HT1080 (cell line): ENCODE results near the gene DPH2. TPM values are rescaled to one million over a fixed set of nuclear protein-coding genes. Genes with fewer than 3 reads are reported as not detected.

Experiments used
- DNase-seq: peaks from one replicate; pipeline ENCODE4 v3.0.0-alpha.2; 2015; ENCODE audit warnings: low read depth
- total RNA-seq: library from RNA; depleted of rRNA; stranded (reverse); fragments of >200 nt; shearing (Covaris generic); gene quantifications from 2 replicates; pipeline ENCODE4 v1.2.3, GENCODE V29; 2014

The DPH2 gene
- total RNA-seq, 1 experiment from 2014 or later = 91.4 TPM

DNA sequence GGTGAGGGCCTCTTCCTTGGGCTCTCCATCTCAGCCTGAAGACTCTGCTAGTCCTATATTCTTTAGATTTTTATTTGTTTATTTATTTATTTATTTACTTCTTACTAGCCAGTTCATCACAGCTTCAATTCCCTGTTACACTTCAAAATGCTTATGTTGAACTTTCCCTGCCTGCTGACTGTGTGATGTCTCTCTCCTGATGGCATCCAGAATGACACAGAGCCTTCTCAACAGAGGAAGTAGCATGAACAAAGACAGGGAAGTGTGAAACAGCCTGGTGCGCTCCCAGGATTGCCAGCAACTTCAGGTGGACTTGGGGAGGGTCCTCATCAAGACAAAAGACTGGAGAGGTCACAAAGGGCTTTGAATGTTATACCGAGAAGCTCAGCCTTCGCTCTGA is 27.4 kb upstream of the DPH2 start:
- no peak for DNase-seq

DNA sequence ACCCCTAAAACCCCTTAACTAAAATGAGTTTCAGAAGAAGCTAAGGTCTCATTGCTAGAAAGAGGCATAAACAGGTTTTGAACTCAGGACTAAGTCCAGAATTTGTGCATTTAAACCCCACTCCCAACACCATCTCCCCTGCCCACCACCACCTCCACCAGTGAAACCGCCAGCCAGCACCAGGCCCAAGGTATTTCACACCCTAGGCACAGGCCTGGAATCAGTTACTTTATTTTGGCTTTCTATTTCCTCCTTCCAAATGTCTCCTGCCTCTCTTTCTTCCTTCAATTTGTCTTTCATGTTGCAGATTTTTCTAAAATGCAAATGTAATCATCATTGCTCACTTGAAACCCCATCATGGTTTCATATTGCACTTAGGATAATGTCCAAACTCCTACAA is 24.9 kb upstream of the DPH2 start:
- DNase-seq = no peak

DNA sequence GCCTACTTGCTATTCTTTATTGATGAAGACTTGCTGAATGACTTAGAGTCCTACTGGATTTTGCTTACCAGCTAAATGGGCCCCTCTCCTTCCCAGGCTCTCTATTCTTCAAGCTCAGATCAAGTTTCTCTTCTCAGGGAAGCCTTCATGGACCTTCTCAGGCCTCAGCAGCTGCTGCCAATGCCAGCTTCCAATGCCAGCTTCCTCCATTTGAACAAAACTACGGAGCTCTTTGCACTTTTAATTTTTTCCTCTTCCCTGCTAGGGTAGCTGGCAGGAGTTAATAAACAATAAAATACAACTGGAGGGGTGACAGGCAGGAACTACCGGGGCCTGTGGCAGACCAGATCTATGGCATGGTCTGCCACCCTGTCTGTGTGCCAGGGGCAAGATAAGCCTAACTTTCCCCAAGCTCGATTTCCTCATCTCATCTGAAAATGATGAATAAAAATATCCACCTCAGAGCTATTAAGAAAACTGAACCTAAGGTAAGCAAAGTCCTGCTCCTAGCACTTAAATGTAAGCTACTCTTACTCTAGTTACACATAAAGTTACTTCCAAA is 24.1 kb upstream of the DPH2 start:
- no peak for DNase-seq

DNA sequence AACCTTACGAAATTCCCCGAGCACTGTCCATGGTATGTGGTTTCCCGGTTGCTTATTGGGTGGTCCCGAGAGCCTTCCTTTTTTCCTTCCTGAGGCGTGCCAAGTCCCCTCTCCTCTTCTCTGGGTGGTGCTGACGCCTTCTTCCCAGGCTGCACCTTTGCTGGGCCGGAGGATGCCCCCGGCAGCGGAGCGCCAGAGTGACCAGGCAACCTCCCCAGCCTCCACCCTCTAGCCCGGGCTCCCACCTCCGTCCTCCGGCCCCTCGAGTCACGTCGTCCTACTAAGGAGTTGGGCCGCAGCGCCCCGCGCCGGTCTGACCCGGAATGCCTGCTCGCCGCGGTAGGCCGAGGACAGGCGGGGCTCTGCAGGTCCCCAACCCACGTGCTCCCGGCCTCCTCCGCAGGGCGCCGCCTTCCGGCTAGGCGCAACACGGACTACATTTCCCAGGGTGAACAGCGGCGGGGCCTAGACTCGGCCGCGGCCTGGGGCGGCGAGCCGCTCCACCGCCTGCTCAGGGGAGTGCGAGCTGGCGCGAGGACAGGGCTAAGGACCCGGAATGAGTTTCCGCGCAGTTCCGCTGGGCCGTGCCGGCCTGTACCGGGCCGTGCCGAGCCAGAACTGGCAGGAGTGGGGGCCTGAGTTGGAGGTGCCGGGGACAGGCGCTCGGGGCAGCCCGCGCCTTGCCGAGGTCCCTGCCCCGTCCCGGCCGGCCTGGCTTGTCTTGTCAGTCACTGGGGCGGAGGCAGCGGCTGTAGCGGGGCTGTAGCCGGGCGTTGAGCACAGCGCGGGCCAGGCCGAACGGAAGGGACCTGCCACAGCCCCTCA is 23.4 kb upstream of the DPH2 start, which contains the start of gene IPO13:
IPO13 (plus strand) TSS at position 715 of the 825 bp plus-strand sequence. CDS start 651 bp downstream, outside the sequence.
- DNase-seq = peak; percentile 95

DNA sequence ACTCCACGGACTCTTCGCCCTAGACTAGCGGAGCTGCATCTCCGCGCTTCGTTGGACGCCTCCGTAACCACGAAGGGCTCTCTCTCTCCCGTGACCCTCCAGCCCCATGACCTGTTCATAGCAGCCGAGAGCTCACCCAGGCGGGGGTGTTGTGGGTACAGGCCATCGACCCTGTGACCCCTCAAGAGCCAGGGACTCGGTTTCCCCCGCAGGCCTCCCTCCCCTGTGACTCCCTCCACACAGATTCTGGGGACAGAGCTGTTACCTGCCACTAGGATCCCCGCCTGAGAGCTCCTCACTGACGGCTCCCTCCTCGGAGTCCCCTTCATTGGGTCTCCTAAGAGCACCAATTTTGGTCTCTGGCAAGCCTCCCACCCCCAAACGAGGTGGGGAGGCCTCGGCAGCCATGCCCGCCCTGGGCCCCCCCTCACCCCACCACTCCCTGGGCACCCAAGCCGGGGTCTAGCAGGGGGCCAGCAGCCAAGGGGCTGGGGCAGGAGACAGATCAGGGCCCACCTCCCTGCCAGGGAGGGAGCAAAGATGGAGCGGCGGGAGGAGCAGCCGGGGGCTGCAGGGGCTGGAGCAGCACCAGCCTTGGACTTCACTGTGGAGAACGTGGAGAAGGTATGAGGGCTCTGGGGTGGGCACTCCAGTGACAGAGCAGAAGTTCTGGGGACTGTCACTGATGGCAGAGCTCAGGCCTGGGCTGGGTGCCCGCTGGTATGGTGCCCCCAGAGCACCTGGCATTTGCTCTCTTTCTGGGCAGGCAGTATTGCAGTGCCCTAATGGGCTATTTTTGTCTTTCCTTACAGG is 22.5 kb upstream of the DPH2 start:
- no peak for DNase-seq

DNA sequence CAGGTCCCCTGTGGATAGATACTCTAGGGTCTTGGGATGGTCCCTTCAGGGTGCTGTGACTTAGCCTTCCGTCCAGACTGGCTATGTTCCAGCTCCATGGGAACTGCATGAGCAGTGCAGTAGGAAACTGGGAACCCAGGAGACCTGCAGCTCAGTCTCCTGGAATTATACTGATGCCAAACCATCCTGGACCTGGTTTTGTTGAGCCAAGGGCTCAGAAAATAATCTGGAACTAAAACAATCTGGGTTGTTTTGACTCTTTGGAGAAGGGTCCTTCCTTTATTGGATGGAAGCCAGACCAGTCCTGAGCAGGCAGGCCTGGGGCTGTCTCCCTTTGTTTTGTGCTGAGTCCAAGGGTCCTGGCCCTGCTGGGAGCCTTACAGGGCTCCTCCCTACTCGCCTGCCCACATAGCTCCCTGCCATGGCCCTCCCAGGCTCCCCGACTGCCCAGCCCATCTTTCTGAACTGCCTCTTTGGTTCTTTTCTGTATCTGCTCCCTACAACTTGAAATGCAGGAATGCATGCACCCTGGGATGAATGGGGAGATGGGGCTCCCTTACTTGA is 21.9 kb upstream of the DPH2 start:
- no peak for DNase-seq

DNA sequence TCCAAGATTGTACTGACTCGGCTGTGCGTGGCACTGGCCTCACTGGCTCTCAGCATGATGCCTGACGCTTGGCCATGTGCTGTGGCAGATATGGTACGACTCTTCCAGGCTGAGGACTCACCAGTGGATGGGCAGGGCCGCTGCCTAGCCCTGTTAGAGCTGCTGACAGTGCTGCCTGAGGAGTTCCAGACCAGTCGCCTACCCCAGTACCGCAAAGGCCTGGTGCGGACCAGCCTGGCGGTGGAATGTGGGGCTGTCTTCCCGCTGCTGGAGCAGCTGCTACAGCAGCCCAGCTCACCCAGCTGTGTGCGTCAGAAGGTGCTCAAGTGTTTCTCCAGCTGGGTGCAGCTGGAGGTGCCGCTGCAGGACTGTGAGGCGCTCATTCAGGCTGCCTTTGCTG is 20.1 kb upstream of the DPH2 start:
- no peak for DNase-seq

DNA sequence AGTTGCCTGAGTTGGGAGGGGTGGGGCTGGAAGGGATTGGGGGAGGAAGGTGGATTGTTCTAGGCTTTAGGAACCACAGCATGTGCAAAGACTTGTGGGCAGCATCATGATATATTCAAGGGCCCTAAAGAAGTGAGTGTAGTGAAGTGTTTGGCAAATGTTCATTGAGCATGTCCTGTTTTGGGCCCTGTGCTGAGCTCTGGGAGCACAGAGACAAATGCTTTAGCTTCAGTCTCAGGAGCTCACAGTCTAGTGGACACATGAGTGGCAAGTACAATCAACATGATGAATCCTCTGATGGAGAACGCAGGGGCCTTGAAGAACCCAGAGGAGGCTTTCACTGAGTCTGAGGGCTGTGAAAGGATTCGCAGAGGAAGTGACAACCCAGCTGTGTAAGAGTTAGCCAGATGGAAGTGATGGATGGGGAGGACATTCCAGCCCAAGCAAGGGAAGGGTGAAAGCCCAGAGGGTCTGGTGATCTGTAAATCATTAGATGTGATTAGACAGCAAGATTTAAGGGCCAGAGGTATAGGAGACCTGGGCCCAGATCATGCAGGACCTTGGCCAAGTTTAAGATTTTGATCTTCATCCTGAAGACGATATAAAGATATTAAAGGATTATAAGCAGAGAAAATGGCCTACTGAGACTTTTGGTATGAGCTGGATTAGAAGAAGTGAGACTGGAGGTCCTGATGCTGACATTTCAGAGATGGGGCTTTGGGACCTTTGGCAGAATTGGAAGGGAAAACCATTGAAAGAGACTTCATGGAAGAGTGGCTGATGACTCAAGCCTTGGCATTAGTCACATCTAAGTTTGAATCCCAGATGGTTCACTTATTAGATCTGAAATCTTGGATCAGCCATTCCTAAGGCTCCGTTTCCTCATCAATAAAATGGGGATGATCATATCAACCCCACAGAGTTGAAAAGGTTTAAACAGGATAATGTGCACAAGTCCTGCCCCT is 18.5 kb upstream of the DPH2 start:
- no peak for DNase-seq

DNA sequence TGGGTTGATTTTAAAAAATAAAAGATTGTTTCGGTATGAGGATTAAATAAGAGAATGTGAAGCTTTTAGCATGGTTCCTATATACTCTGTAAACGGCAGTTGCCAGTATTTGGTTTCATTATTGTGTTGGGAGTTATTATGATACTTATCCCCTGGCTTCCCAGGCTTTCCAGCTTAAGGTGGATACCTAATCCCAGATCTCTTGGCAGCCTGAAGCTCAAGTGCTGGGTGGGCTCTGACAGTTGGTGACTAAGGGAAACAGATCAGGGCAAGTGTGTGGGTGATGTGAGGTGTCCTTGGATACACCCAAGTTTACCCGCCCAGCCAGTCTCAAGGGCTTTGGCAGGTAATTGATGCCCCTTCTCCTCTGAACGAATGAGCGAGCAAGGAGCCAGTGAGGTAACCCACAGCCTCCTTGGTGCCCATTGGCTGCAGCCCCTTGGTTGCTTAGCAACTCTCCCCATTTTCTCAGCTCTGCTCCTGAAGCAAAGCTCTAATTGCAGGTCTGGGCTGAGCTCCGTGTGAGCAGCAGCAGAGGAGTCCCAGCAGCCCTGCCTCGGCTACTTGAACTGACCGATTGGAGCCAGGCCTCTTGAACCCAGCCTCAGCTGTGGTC is 17.0 kb upstream of the DPH2 start:
- no peak for DNase-seq

DNA sequence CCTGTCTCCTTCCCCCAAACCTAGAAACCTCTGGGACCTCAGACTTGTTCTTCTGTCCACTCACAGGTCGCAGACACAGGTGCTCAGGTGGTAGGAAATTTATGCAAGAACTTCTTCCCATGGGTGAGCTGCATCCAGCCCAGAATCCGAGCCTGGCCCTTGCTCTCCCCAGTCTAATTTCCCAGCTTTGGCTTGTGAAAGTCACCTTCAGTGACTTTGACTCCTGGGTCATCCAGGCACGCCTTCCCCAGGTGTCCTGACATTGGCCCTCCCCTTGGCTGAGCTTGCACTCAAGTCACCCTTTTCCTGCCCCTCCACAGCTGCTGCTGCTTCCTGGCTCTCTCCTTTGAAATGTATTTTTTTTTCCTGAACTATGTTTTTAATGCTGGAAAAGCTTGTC is 16.4 kb upstream of the DPH2 start:
- no peak for DNase-seq

DNA sequence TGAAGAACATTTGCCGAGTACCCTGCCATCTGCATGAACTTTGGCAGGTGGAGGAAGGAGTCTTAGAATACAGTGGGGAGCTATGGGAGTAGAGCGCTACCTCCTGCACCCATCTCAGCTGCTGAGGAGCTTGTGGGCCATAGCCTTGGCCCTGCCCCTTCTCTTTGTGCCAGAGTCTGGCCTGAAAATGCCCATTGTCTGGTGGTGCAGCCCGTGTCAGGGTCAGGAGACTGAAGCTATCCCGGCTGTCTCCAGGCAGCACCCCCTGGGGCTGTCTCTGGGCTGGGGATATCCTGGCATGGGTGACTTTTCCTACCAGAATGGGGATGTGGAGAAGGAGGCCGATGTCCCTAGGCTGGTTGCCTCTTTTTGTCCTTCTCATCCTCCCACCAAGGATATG is 15.8 kb upstream of the DPH2 start:
- no peak for DNase-seq

DNA sequence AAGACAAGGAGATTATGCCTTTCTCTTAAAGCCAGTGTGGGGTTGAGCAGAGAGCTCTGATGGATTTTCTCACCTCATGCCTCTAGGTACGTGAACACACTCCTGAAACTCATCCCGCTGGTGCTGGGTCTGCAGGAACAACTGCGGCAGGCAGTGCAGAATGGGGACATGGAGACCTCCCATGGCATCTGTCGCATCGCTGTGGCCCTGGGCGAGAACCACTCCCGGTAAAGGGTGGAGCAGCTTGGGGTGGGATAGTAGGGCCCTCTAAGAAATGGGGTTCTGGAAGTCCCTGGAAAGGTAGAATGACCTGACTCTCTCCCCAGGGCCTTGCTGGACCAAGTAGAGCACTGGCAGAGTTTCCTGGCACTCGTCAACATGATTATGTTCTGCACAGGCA is 13.6 kb upstream of the DPH2 start:
- no peak for DNase-seq

DNA sequence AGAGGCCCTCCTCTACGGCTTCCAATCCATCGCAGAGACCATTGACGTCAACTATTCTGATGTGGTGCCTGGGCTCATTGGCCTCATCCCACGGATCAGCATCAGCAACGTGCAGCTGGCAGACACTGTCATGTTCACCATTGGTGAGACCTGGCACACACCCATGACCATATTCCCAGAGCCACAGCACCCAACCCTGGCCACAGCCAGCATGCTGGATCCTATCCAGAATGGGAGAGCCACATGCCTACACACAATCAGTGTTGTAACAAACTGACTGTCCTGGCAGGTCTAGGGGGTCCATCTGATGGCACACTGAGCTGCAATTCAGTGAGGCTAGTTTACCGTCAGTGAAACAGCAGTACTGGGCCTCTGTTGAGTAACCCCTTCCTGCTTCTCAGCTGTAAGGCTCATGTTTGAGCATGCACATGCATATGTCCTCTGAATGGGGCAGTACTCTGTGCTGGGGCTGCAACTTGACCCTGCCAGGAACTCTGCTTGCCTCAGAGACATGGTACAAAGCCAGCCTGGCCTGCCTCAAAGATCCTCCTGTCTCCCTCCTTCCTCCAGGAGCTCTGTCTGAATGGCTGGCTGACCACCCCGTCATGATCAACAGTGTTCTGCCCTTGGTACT is 12.3 kb upstream of the DPH2 start:
- no peak for DNase-seq

DNA sequence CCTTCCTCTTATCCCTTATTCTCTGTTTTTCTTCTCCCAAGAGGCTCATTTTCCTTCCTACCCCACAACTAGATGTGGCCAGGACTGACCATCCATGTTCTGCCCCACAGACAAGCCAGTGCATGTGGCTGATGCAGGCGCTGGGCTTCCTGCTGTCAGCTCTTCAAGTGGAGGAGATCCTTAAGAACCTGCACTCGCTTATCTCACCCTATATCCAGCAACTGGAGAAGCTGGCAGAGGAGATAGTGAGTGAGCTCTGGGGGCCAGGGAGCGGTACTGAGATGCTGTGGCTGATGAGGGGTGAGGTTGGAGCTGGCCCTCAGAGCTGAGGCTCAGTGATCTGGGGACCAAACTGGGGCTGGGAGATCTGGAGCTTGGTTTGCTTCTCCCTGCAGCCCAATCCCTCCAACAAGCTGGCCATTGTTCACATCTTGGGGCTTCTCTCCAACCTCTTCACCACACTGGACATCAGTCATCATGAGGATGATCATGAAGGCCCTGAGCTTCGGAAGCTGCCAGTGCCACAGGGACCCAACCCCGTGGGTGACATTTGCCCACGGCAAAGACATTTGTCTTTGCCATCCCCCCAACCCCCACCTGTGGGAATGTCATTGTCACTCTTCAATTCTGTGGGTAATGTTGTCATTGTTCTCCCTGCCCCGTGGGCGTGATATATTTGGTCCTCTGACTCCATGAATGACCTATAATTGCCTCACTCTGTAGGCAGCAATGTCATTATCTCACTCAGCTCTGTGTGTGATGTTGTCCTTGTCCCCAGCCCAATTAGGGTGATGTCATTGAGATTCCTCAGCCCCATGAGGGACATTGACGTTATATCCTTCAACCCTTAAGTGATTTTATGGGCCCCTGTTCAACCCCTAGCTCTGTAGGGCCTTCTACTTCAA is 11.2 kb upstream of the DPH2 start:
- no peak for DNase-seq

DNA sequence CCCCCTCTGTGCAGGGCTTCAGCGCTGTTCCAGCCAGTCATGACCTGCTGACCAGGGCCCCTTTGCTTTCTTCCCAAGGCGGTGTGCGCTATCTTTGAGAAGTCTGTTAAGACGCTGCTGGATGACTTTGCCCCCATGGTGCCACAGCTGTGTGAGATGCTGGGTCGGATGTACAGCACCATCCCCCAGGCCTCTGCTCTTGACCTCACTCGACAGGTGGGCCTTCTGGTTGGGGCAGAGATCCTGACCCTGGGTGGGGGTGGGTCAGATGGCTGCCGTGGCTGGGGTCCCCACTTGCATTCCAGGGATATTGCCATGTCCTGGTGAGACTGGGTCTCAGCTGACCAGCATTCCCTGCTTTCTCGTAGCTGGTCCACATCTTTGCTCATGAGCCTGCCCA is 9.0 kb upstream of the DPH2 start:
- no peak for DNase-seq

DNA sequence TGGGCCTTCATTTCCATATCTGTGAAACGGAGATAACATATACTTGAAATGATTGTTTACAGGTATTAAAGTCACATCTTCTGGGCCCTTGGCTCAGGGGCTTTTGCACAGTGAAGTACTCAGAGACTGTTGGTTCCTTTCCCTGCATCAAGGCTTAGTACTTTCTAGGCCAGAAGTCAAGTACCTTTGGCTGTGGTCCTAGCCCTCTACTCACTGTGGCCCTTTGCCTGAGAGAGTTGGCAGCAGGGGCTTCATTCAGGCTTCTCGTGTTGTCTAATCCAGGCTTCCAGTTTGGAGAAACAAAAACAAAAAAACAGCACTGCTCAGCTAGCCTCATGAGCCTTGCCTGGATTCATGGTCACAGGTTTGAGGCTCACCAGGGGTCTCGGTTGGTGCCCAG is 8.1 kb upstream of the DPH2 start:
- DNase-seq = no peak

DNA sequence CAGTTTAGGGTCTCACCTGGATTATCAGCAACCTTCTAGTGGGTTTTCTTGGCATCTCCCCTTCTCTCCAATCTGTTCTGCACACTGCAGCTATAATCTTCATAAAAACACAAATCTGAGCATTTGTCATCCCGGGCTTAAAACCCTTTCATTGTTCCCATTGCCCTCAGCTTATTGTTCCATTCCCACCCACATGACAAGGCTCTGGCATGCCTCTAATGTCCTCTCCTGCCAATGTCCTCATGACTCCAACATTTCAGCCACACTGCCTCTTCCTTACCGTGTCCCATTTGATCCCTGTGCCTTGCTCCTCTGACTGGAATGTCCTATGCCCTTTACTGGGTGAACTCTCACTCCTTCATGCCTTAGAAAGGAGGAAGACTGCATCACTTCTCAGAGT is 7.5 kb upstream of the DPH2 start:
- no peak for DNase-seq

DNA sequence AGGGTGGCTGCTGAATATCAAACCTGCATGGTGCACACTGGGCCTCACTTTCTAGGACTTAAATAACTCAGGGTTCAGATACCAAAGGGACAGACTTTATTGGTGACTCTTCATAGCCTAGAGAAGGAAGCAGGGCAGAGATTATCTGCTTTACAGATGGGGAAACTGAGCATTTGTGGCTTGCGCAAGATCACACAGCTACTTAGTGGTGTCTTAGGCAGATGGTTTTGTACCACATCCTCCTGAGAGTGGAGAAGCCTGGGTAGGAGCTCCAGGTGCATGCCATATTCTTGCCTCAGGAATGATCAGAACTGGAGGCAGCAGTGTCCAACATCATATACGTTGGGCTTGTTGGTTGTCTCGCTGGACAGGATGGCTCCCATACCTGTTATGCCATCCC is 6.8 kb upstream of the DPH2 start:
- no peak for DNase-seq

DNA sequence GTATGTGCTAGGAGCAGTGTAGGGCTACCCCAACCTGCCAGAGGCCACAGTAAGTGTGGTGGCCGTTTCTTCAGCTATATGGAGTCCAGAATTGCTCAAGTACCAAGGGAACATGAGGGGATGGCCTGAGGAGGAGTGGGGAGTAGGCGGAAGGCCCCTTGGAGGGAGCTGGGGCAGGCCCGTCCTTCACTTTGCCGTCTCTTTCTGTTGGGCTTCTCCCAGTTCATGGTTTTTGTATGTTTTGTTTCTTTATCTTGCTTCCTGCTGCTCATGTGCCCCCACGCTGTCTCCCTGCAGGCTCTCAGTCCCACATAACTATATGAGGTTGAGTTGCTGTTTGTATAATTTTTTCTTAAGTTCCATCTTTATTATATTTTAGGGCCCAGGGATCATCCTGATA is 5.9 kb upstream of the DPH2 start:
- no peak for DNase-seq
